Left ventricle myocardium inferior (tissue), 1 donor: ENCODE data around the gene MARCHF11. TPM values are rescaled to one million over a fixed set of nuclear protein-coding genes. Genes with fewer than 3 reads are reported as not detected.

Experiments used
- DNase-seq: peaks from one replicate; pipeline ENCODE4 v3.0.0-alpha.2; 2020
- H3K27ac ChIP-seq: fragments of 200-600 bp; replicated peaks from 2 replicates; pipeline ENCODE4 v1.8.0; 2021
- H3K27me3 ChIP-seq: fragments of 200-600 bp; 2 replicates; pipeline ENCODE4 v1.8.0; 2021; ENCODE audit warnings: low read depth
- H3K36me3 ChIP-seq: fragments of 200-600 bp; 2 replicates; pipeline ENCODE4 v1.8.0; 2021
- H3K4me1 ChIP-seq: fragments of 200-600 bp; 2 replicates; pipeline ENCODE4 v1.8.0; 2021
- H3K4me3 ChIP-seq: fragments of 200-600 bp; 2 replicates; pipeline ENCODE4 v1.8.0; 2021; ENCODE audit warnings: mild to moderate bottlenecking, moderate library complexity
- H3K9me3 ChIP-seq: fragments of 200-600 bp; replicated peaks from 2 replicates; pipeline ENCODE4 v1.8.0; 2021
- intact Hi-C: fragments of 100-400 bp; cut with micrococcal nuclease; formaldehyde crosslinking; loops from one replicate; pipeline ENCODE4 v1.11.0; 2022
- total RNA-seq: library from RNA; stranded (reverse); fragmentation: NEBNext Ultra II Directional; extraction: Animal tissue kit (Norgen Biotek cat#: 25700); gene quantifications from one replicate; pipeline ENCODE4 v1.2.1, GENCODE V29; 2021
- TF ChIP-seq, protein P1 (sequence below): fragments of 200-600 bp; IDR thresholded peaks from 2 replicates; pipeline ENCODE4 v1.8.0; 2021; ENCODE audit warnings: antibody characterized with exemption, mild to moderate bottlenecking, borderline replicate concordance
- donor health status: DM: no; HTN: yes; CAD: no; lungs with severe emphysema.

Gene MARCHF11
- total RNA-seq, 1 donor from 2014 or later: 6.7 TPM

DNA sequence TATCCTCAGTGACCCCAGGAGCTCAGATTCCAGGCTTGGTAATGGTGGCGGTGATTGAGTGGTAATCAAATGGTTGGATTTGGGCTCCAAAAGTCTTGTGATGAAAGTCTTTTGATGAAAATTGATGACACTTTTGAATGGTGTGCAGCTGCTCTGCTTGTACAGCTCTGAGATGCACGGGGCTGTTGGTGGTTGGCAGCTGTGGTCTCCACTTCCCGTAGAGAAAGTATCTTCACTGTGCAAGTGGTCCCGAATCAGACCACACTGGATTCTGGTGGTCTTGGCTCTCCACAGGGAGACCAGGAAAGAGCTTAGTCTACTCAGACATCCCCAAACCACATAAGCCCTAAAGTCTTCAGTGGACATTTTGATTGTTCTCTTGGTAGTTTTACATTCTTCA is 96.6 kb downstream of the MARCHF11 start:
- Histone ChIP-seq H3K27ac (no peak overlapping the region), H3K27me3 (no peaks in the 10 kb centered on the region), H3K36me3 (no peaks in the 10 kb centered on the region), H3K4me1 (peaks cover 22% of the 10 kb centered on the region), H3K4me3 (no peak overlapping the region), H3K9me3 (no peaks in the 10 kb centered on the region)
- no peak for DNase-seq
- intact Hi-C loops: no loop called here
- TF ChIP-seq, protein P1, sequence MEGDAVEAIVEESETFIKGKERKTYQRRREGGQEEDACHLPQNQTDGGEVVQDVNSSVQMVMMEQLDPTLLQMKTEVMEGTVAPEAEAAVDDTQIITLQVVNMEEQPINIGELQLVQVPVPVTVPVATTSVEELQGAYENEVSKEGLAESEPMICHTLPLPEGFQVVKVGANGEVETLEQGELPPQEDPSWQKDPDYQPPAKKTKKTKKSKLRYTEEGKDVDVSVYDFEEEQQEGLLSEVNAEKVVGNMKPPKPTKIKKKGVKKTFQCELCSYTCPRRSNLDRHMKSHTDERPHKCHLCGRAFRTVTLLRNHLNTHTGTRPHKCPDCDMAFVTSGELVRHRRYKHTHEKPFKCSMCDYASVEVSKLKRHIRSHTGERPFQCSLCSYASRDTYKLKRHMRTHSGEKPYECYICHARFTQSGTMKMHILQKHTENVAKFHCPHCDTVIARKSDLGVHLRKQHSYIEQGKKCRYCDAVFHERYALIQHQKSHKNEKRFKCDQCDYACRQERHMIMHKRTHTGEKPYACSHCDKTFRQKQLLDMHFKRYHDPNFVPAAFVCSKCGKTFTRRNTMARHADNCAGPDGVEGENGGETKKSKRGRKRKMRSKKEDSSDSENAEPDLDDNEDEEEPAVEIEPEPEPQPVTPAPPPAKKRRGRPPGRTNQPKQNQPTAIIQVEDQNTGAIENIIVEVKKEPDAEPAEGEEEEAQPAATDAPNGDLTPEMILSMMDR: no peak

DNA sequence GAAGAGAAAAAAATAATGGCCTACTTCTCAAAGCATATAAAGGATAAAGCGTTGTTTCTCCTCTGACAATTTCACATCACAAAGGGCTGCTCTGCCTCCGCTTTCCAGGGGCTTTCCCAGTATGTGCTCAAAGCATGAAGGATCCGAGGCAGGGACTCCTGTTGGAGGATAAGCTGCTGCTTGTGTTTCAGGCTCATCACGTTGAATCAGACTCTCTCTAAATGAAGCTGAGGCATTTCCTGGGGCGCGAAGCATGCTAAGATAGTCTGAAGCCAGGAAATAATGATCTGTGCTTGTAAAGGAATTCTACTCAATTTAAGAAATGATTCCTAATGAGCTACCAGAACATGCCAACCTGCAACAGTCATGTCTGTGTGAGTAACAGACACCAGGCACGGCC is 97.5 kb downstream of the MARCHF11 start:
- TF ChIP-seq, protein P1: no peak
- H3K4me3 ChIP-seq: no peak overlapping the region
- no peak overlapping the region for H3K27ac ChIP-seq
- H3K4me1 ChIP-seq: peaks cover 22% of the 10 kb centered on the region
- no peaks in the 10 kb centered on the region for H3K36me3 ChIP-seq
- H3K9me3 ChIP-seq: no peaks in the 10 kb centered on the region
- H3K27me3 ChIP-seq: no peaks in the 10 kb centered on the region
- intact Hi-C loops: no loop called here
- no peak for DNase-seq

DNA sequence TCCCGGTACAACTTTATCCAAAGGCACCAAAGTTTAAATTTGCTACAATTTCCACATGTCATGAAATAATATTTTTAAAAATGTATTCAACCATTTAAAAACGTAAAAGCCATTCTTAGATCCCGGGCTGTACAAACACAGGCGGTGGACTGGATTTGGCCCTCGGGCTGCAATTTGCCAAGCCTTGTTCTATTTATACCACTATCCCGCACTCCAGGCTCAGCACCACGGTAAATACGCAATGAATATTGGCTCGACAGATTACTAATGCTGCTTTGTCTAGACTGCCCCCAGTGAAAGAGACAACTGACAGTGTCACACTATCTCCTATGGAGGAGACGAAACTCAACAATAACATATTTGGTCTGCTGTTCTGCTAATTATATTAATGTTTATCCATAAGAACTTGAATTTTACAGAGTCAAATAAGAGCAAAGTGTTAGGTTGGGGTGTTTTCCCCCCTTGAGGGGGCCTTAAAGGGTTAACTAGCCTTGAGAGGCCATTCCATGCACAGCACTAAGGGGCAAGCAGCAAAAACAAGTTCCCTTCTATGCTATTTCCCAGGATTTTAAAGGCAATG is 98.1 kb downstream of the MARCHF11 start:
- intact Hi-C loops: no loop called here
- TF ChIP-seq, protein P1: no peak
- Histone ChIP-seq H3K4me3 (no peak overlapping the region), H3K4me1 (peaks cover 22% of the 10 kb centered on the region), H3K36me3 (no peaks in the 10 kb centered on the region), H3K27ac (no peak overlapping the region), H3K27me3 (no peaks in the 10 kb centered on the region), H3K9me3 (no peaks in the 10 kb centered on the region)
- DNase-seq: no peak

DNA sequence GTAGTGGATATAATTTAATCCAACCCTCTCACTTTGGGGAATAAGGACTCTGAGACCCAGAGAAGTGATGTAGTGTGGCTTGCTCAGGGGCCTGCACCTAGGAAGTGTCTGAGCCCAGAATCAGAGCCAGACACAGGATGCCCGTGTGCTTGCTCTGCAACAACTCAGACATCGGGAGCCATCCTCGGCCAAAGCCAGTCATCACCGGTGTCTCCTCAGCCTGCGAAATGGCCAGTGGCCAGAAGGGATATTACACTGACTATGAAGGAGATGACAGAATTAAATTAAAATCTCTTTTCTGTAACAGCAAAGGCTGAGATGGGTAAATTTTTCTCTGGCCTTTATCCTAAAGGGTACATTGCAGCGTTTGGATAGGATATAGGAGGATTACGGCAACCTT is 102.9 kb downstream of the MARCHF11 start:
- Histone ChIP-seq H3K4me3 (no peak overlapping the region), H3K27ac (no peak overlapping the region), H3K27me3 (no peaks in the 10 kb centered on the region), H3K4me1 (peaks cover 18% of the 10 kb centered on the region), H3K9me3 (no peaks in the 10 kb centered on the region), H3K36me3 (no peaks in the 10 kb centered on the region)
- DNase-seq: no peak
- intact Hi-C loops: no loop called here
- TF ChIP-seq, protein P1: no peak

DNA sequence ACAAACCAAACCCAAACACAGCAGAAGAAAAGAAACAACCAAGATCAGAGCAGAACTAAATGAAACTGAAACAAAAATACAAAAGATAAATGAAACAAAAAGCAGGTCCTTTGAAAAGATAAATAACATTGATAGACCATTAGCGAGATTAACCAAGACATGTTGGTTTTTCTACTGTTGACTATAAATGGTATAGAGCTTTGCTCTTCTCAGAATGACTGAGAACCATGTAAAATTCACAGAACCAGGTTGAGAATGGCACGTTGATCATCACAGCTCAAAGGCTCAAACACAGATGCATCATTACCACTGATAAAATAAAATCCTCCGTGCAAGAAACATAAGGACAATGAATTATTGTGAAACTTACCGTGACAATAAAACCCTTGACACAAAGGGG is 105.2 kb downstream of the MARCHF11 start:
- H3K4me1 ChIP-seq: no peaks in the 10 kb centered on the region
- H3K27ac ChIP-seq: no peak overlapping the region
- H3K9me3 ChIP-seq: no peaks in the 10 kb centered on the region
- DNase-seq: no peak
- no peak overlapping the region for H3K4me3 ChIP-seq
- intact Hi-C loops: no loop called here
- no peaks in the 10 kb centered on the region for H3K36me3 ChIP-seq
- TF ChIP-seq, protein P1: no peak
- H3K27me3 ChIP-seq: no peaks in the 10 kb centered on the region
